Parathyroid adenoma (tissue), 2 donors: ENCODE data around the gene ETV1.

ENCODE experiments used
- H2AFZ ChIP-seq: fragments of 300-600 bp; sonication (generic); one replicate; pipeline ENCODE4 v1.7.0; 2017; ENCODE audit warnings: antibody characterized with exemption, mild to moderate bottlenecking
- H3K27ac ChIP-seq: fragments of 300-600 bp; sonication (generic); one replicate; pipeline ENCODE4 v1.7.0; 2017
- H3K27me3 ChIP-seq: fragments of 300-600 bp; sonication (generic); one replicate; pipeline ENCODE4 v1.7.0; 2017; ENCODE audit warnings: low read length; ENCODE audit not compliant: control insufficient read depth, insufficient read depth
- H3K36me3 ChIP-seq: fragments of 300-600 bp; sonication (generic); one replicate; pipeline ENCODE4 v1.7.0; 2017; ENCODE audit warnings: low read length; ENCODE audit not compliant: control insufficient read depth, insufficient read depth
- H3K4me1 ChIP-seq: fragments of 300-600 bp; sonication (generic); one replicate; pipeline ENCODE4 v1.7.0; 2017; ENCODE audit warnings: control low read depth
- H3K4me2 ChIP-seq: fragments of 300-600 bp; sonication (generic); one replicate; pipeline ENCODE4 v1.7.0; 2017; ENCODE audit warnings: low read length
- H3K4me3 ChIP-seq: fragments of 300-600 bp; sonication (generic); one replicate; pipeline ENCODE4 v1.7.0; 2017; ENCODE audit warnings: low read depth, low read length
- H3K79me2 ChIP-seq: fragments of 300-600 bp; sonication (generic); one replicate; pipeline ENCODE4 v1.7.0; 2017; ENCODE audit warnings: control low read depth
- H3K9ac ChIP-seq: fragments of 300-600 bp; sonication (generic); one replicate; pipeline ENCODE4 v1.7.0; 2017; ENCODE audit warnings: mild to moderate bottlenecking
- H3K9me3 ChIP-seq: fragments of 300-600 bp; sonication (generic); one replicate; pipeline ENCODE4 v1.7.0; 2017; ENCODE audit warnings: low read length; ENCODE audit not compliant: control insufficient read depth
- CTCF ChIP-seq: fragments of 300-600 bp; sonication (generic); IDR thresholded peaks from one replicate; pipeline ENCODE4 v1.7.0; 2017; ENCODE audit warnings: antibody characterized with exemption, mild to moderate bottlenecking
- donor health status: primary hyperparathyroidism.

Gene ETV1

DNA sequence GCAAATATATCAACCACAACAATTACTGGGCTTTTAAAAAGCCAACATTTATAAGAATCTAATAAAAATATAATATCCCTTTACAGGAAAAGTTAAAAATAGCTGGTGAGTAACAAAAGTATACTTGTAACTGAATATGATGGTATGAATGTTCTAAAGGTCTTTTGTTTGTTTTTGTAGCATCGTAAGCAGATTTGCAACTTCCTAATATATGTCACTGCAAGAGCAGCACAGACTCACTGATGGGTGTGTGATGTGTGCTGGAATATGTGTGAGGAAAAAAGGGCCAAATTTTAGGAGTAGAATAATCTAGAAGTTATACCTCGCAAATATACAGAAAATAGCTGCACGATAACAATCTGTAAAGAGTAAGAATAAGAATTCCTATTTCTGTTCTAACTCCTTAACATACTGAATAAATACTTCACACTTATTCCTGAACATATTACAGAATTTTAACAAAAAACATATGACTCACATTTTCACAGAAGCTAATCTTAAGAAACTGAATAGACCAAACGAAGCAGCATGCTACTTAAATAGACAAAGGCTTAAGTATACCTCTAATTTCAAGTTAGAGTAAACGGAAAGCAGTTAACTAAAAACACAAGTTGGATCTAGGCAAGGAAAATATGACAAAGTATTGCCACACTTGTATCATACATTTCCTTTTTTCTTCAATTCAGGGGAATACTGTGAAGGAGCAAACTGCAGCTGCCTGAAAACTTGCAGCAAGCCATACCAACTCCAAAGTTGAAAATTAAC lies 9.6 kb downstream of the ETV1 start:
- Histone ChIP-seq H3K4me3 (no peak overlapping the region), H3K9ac (no peak overlapping the region), H2AFZ (no peak overlapping the region), H3K27me3 (no peaks in the 10 kb centered on the region), H3K36me3 (no peaks in the 10 kb centered on the region), H3K79me2 (no peaks in the 10 kb centered on the region), H3K9me3 (no peaks in the 10 kb centered on the region), H3K4me2 (no peak overlapping the region), H3K4me1 (no peaks in the 10 kb centered on the region), H3K27ac (no peak overlapping the region)
- no peak for TF ChIP-seq CTCF

GRCh38 chr7:13976594-13976993 lies 12.9 kb downstream of the ETV1 start:
- Histone ChIP-seq H3K9ac (no peak overlapping the region), H2AFZ (no peak overlapping the region), H3K4me2 (no peak overlapping the region), H3K4me3 (no peak overlapping the region), H3K9me3 (no peaks in the 10 kb centered on the region), H3K27ac (no peak overlapping the region), H3K4me1 (no peaks in the 10 kb centered on the region), H3K79me2 (no peaks in the 10 kb centered on the region), H3K36me3 (no peaks in the 10 kb centered on the region), H3K27me3 (no peaks in the 10 kb centered on the region)
- no peak for TF ChIP-seq CTCF

DNA sequence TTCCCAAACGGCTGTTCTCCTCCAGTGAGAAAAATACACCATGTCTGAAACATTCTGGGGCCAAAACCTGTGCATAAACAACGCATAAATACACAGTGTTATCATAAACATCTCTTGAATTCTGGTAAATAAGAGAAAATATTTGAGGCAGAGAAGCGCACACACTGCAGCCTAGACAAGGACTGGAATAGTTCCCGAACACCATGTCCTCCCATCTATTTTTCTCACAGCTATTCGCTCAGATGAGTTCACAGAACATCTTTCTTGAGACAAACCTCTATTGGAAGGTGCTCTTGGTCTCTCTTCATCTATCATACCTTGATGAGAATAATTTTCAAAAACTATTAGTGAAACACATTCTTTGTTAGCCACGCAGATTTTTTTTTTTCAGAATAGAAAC lies 24.4 kb downstream of the ETV1 start:
- no peak overlapping the region for H3K9ac ChIP-seq
- H3K79me2 ChIP-seq = no peaks in the 10 kb centered on the region
- H2AFZ ChIP-seq = no peak overlapping the region
- H3K27ac ChIP-seq = no peak overlapping the region
- no peaks in the 10 kb centered on the region for H3K36me3 ChIP-seq
- H3K4me3 ChIP-seq = no peak overlapping the region
- TF ChIP-seq CTCF = no peak
- no peaks in the 10 kb centered on the region for H3K9me3 ChIP-seq
- no peak overlapping the region for H3K4me2 ChIP-seq
- no peaks in the 10 kb centered on the region for H3K27me3 ChIP-seq
- H3K4me1 ChIP-seq = no peaks in the 10 kb centered on the region

GRCh38 chr7:13963925-13964324 lies 25.5 kb downstream of the ETV1 start:
- H3K4me1 ChIP-seq = no peaks in the 10 kb centered on the region
- no peak overlapping the region for H2AFZ ChIP-seq
- no peaks in the 10 kb centered on the region for H3K9me3 ChIP-seq
- H3K4me3 ChIP-seq = no peak overlapping the region
- H3K79me2 ChIP-seq = no peaks in the 10 kb centered on the region
- no peak overlapping the region for H3K9ac ChIP-seq
- TF ChIP-seq CTCF = no peak
- no peaks in the 10 kb centered on the region for H3K36me3 ChIP-seq
- H3K27ac ChIP-seq = no peak overlapping the region
- H3K4me2 ChIP-seq = no peak overlapping the region
- no peaks in the 10 kb centered on the region for H3K27me3 ChIP-seq

DNA sequence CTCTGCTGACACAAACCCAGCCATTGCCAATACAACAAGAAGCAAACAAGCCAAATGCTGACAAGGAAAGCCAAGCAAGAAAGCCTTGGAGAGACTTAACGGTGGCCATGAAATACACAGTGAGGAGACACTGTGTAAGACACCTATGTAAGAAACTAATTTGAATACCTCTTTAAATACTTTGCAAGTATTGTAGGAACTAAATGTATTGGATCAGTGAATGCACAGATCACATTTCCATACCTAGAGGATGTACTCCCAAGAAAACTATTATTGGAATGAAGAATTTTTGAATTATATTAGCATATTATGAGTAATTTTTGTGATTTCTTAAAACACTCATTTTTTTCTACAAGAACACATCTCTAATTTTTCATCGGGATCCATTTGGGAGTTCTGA lies 34.0 kb downstream of the ETV1 start:
- Histone ChIP-seq H3K27ac (no peak overlapping the region), H3K9ac (no peak overlapping the region), H3K27me3 (no peaks in the 10 kb centered on the region), H3K4me1 (no peaks in the 10 kb centered on the region), H3K79me2 (no peaks in the 10 kb centered on the region), H3K4me3 (no peak overlapping the region), H2AFZ (no peak overlapping the region), H3K36me3 (no peaks in the 10 kb centered on the region), H3K9me3 (no peaks in the 10 kb centered on the region), H3K4me2 (no peak overlapping the region)
- no peak for TF ChIP-seq CTCF
